ENCODE results near the gene MCF2L.

Gene MCF2L

DNA sequence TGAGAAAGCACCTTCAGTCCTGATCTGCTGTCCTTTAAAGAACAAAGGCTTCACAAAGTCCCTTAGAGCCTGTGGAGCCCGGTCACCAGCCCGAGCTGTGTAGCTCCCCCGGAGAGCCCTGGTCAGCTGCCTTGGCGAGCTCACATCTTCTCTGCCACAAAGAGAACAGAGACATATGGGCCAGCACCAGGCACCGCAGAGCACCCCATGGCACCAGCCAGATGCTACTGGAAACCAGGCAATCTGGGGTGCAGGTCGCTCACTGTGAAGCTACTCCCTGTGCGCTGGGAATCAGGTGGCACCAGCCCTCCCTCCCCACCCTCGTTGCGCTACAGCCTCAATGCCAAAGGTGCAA is 92.2 kb downstream of the MCF2L start:
- FAIRE-seq, result no peak
- DNase-seq (ENCODE audit: low spot score), result no peak

DNA sequence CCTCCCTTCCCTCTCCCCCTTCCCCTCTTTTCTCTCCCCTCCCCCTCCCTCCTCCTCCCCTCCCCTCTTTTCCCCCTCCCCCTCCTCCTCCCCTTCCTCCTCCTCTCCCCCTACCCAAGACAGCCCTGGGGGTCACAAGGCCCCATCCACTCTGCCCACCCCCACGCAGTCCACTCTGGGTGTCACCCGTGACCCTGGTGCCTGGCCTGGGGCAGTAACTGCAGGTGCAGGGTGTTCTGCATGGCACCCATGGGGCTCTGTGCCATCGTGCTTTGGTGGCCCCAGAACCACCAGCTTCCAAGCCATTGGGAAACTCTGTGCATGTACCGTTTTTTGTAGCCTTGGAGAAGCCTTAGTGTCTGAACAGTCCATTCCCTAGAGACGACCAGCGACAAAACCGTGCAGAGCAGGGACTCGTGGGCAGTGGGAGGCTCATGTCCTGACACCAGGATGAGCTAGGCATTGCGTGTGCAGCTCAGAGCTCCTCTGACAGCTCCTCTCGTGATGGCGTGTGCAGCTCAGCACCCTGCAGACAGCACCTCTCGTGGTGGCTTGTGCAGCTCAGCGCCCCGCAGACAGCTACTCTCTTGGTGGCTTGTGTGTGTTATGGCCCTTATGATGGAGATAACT is 92.9 kb downstream of the MCF2L start:
- peak; percentile 53 for FAIRE-seq
- no peak for DNase-seq (ENCODE audit: low spot score)

DNA sequence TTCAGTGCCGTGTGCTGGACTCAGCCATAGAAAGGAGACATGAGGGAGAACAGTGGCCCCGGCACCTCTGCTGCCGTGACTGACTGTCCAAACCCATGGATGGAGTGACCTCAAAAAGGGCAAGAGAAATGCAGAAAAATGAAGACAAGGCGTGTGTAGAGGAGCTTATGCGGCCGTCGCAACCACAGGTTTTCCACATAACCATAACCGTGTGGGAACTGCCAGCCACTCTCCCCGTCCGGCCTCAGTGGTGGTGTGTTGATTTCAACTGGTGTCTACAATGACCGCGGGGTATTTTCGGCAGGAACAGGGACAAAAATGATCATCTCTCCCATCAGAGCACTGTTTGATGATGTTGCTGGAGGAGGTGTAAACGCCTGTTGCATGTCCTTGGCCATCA is 93.7 kb downstream of the MCF2L start:
- DNase-seq (ENCODE audit: low spot score) (no peak), FAIRE-seq (no peak)

DNA sequence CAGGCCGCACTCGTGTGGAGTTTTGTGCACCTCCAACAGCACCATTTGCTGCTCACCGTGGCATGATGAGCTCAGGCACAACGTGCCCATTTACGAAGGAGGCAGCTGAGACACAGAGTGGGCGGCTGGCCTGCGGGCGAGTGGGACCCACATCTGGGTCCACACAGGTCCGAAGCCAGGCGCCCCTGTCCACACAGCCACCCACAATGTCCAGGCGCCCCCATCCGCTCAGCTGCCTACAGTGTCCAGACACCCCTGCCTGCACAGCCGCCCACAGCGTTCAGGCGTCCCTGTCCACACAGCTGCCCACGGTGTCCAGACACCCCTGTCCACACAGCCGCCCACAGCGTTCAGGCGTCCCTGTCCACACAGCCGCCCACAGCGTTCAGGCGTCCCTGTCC is 94.1 kb downstream of the MCF2L start:
- FAIRE-seq, result peak; percentile 58
- no peak for DNase-seq (ENCODE audit: low spot score)

DNA sequence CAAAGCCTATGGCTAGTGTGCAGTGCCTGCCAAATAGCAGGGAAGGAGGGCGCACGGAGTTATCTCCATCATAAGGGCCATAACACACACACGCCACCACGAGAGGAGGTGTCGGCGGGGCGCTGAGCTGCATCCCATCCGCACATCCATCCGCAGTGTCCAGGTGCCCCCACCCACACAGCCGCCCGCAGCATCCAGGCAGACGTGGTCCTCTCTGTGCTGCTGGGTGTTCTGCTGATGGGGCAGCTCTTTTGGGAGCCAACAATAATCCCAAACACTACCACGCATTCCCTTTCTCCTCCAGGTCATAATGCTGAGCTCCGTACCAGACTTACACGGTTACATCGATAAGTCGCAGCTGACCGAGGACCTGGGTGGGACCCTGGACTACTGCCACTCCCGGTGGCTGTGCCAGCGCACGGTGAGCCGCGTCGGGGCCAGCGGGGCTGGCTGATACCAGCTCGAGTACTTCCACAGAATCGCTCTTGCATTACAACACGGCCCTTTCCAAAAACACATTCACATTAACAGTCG is 95.1 kb downstream of the MCF2L start:
- FAIRE-seq, result peak; percentile 92

DNA sequence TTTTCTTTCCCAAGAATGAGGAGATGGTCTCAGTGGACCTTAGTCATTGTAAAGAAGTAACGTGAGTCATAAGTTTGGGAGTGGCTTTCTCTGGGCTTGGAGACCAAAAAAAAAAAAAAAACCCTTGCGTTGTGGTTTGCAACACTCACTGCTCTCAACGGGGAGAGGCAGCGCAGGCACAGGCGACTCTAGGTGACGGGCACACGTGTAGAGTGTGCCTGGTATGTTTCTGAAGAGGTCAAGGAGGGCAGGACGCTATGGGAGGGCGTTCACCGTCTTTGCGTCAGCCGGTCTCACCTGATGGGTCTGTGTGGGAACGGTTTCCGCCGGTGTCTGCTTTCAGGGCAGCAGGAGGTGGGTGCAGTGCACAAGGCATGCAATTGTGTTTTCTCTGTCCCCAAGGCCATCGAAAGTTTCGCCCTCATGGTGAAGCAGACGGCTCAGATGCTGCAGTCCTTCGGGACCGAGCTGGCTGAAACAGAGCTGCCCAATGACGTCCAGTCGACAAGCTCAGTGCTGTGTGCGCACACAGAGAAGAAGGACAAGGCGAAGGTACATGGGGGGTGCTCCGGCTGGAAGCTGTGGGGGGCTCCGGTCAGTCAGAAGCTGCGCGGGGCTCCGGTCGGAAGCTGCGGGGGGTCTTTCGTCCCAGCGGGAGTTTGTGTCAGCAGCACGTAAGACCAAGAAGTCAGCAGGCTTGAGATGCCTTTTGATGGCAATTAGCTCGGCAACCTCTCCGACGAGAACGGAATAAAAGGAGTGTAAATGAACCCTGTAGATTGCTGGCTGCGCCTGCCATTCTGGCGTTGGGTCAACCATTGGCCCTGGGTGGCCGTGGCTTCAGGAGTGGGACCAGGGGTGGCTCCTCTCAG is 95.8 kb downstream of the MCF2L start:
- DNase-seq (ENCODE audit: low spot score) (peak; percentile 92), FAIRE-seq (no peak)

More for the DNA sequence above, 95.1 kb downstream of the MCF2L start:
- no peak for DNase-seq (ENCODE audit: low spot score)

DNA sequence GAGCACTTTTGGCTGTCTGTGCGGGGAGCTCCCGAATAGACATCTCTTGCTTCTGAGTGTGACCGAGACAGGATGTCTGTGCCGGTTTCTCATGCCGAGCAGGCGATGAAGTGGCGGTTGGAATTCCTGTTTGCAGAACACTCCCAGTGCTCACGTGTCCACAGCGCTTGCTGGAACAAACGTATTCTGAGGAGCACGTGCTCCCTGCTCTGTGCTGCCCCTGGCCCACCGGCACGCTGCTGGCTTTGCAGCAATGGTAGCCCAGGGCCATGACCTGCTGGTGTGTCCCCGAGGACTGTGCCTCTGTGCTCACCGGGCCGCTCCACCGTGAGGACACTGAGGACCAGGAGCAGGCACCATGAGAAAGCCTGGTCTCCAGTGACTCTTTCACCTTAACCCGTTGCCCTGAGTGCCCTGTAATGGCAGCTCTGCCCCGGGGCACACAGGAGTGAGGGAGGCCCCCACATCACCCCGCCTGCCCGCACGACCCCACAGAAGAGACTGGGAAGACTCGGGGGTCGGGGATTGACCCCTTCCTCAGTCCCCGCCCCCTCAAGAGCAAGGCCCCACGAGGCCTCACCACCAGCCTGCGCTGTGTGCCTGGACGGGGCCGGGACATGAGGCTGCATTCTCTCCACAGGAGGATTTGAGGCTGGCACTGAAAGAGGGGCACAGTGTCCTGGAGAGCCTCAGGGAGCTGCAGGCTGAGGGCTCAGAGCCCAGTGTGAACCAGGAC is 96.6 kb downstream of the MCF2L start:
- peak; percentile 67 for FAIRE-seq
- DNase-seq (ENCODE audit: low spot score), result no peak

DNA sequence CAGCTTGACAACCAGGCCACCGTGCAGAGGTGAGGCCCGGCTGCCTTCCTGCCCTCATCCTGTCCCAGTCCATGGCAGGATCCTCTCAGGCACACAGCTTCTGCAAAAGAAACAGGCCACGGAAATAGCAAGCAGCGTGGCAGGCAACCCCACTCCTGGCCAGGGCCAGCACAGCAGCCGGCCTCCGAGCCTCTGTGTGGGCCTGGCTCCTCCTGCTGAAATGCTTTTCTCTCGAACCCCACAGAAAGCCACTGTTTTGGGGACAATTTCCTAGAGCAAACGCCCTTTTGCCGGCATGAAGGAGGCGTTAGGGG is 97.1 kb downstream of the MCF2L start:
- no peak for DNase-seq (ENCODE audit: low spot score)
- FAIRE-seq, result no peak

DNA sequence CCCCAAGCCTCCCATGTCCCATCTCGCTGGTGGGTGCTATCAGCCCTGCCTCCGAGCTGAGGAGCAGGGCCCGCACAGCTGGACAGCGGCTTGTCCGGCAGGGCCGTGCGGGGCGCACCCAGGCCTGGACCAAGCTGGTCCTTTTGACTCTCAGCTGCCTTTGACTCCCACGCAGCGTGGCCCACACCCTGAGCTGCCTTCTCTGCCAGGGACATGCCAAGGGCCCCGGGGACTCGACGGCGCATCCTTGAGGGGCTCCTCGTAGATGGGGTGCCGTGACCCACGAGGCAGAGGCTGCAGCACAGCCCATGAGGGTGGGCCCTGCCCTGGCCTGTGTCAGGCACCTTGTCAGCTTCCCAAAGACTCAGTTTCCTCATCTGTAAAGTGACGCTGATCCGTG is 97.7 kb downstream of the MCF2L start:
- DNase-seq (ENCODE audit: low spot score) (no peak), FAIRE-seq (no peak)

DNA sequence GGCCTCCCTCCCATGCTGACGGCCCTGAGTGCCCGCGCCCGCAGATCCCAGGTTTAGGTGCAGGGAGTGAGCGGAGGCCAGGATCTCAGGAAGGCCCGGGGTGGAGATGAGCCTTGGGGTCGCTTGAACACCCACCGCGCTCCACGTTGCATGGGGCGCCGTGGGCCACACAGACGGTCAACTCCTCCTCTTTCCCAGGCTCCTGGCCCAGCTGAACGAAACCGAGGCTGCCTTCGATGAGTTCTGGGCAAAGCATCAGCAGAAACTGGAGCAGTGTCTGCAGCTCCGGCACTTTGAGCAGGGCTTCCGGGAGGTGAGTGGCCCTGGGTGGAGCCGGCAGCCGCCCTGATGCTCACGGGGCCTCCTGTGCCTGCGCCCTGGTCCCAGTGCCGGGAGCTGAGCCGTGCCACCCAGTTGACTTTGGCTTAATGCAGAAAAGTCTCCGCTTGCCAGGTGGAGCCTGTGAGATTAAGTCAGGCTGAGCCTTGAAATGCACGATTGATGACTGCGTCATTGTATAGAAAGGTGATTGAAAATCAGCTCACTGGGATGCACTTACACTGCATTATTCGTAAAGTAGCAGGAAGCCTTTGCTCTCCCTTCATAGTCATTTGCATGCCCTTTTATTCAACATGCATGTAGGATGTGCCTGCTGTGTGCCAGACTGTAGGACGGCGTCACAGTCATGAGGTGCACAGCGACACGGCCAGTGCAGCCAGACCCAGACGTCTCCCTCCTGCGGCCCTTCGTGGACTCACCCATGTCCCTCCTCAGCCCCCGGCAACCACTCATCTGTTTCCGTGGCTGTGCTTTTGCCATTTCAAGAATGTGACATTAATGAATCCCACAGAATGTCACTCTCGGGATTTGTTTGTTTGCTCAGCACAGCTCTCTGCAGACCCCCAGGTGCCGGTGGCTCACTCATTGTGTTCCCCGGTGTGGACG is 101.1 kb downstream of the MCF2L start:
- FAIRE-seq, result no peak
- DNase-seq (ENCODE audit: low spot score), result no peak

DNA sequence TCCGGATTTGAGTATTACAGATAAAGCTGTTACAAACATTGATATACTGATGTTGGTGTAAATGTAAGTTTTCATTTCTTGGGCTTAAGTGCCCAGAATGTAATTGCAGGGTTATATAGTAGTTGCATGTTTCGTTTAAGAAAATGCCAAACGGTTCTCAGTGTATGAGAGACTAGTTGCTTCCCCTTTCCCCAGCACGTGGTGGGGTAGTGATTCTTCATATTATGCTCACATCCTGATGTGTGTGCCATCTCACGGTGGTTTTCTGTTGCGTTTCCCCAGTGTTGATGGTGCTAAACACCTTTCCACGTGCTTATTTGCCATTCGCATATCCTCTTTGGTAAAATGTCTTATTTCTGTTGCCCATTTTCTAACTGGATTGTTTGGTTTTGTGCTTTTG is 101.8 kb downstream of the MCF2L start:
- no peak for DNase-seq (ENCODE audit: low spot score)
- no peak for FAIRE-seq

DNA sequence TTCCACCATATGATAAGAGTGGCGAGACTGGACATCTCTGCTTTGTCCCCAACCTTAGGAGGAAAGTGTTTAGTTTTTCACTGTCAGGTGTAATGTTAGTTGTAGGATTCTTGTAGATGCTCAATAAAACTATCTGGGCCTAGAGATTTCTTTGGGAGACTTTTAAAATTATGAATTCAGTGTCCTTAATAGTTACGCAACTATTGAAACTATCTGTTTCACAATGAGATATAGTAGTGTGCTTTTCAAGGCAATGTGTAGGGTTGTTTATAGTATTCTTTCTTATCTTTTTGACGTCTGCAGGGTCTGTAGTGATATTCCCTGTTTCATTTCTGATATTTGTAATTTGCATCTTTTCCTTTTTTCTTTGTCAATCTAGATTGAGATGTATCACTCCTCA is 103.4 kb downstream of the MCF2L start:
- DNase-seq (ENCODE audit: low spot score) (no peak), FAIRE-seq (no peak)

DNA sequence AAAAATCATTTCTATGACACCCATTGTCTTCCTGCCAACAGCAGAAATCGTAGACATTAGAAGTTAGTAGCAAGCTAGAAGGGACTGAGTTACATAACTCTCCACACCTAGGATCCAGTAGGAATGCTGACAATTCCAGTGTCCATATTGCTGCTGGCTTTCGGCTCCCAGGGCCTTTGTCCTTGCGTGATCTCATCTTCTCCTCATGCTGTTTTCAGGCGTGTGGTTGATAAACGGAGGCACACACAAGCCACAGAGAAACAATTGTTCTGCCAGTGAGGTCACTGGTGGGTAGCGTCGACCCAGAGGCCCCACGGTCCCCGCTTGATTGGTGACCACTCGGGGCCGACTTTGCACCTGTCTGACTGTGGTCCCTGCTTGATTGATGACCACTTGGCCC is 104.9 kb downstream of the MCF2L start:
- no peak for DNase-seq (ENCODE audit: low spot score)
- no peak for FAIRE-seq

DNA sequence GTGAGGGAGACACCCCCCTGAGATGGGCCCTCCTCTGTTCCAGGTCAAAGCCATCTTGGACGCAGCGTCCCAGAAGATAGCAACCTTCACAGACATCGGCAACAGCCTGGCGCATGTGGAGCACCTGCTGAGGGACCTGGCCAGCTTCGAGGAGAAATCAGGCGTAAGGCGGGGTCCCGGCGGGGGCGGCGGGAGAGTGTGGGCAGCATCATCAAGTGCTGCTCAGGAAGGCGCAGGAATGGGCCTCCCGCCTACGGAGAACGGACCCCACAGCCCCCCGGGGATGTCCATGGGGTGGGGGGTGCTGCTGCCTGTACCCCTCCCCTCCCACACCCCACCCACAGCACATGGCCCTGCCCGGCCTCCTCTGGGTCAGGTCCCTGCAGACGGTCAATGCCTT is 105.4 kb downstream of the MCF2L start:
- DNase-seq (ENCODE audit: low spot score) (no peak), FAIRE-seq (no peak)

DNA sequence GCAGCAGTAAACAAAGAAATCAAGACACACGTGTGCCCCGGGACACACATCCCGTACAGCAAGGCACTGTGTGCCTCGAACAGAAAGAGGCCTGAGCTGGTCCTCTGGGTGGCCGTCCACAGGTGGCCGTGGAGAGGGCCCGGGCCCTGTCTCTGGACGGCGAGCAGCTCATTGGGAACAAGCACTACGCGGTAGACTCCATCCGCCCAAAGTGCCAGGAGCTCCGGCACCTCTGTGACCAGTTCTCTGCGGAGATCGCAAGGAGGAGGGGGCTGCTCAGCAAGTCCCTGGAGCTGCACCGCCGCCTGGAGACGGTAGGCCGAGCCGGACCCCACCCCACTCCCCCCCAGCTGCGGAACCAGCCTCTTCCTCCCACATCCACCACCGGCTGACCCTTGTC is 105.9 kb downstream of the MCF2L start:
- FAIRE-seq, result no peak
- no peak for DNase-seq (ENCODE audit: low spot score)

DNA sequence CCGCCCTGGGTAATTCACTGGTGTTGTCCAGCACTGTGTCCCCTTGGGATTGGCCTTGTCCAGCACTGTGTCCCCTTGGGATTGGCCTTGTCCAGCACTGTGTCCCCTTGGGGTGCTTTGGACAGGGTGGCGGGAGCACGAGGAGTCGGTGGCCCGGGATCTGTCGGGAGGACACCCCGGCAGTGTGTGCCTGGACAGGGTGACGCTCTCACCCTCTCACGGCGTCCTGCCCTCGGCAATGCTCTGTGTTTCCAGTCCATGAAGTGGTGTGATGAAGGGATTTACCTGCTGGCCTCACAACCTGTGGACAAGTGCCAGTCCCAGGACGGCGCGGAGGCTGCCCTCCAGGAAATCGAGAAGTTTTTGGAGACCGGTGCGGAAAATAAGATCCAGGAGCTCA is 106.7 kb downstream of the MCF2L start:
- no peak for DNase-seq (ENCODE audit: low spot score)
- FAIRE-seq, result no peak

DNA sequence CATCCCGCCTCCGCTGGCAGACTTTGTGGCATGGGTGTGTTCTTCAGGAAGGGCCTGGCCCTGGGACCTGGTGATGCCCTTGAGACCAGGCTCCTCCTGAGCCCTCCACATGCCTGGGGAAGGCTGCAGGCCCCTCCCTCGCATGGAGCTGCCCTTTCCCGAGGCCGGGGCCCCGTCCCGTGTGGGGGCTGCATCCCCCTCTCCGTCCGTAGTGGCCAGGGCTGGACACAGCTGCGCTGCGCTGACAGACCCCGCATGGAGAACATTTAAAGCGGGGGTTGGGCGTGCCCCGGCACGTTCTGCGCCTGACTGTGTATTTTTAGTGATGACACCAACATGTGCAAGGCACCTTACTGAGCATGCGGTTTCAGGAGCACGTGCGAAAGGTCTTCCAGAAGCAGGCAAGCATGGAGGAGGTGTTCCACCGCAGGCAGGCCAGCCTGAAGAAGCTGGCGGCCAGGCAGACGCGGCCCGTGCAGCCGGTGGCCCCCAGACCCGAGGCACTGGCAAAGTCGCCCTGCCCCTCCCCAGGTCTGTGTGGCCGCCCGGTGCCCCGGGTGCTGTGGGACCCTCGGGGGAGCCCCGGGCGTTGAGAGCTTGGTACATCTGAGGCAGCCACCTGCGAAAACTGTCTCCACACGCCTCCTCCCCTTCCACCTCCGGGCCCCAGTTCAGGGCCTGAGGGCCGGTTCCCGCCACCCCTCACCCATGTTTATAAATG is 107.8 kb downstream of the MCF2L start:
- DNase-seq (ENCODE audit: low spot score) (no peak), FAIRE-seq (peak; percentile 9)

DNA sequence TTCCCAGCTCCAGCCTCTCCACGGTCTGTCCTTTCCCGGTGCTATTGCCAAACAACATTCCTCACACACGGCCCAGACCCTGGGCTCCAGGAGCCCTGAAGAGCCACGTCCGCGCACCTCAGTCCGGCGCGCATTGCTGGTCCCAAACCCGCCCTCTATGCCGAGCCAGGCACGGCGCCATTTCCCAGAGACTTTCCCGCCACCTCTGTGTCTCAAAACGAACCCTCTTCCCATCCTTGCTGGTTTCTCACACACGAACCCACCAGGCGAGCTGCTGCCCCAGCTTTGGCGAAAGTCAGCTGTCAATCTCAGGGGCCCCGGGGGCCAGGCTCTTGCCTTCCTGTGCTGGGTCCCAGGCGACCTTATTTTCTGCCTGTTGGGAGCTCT is 108.5 kb downstream of the MCF2L start:
- FAIRE-seq, result no peak
- no peak for DNase-seq (ENCODE audit: low spot score)

DNA sequence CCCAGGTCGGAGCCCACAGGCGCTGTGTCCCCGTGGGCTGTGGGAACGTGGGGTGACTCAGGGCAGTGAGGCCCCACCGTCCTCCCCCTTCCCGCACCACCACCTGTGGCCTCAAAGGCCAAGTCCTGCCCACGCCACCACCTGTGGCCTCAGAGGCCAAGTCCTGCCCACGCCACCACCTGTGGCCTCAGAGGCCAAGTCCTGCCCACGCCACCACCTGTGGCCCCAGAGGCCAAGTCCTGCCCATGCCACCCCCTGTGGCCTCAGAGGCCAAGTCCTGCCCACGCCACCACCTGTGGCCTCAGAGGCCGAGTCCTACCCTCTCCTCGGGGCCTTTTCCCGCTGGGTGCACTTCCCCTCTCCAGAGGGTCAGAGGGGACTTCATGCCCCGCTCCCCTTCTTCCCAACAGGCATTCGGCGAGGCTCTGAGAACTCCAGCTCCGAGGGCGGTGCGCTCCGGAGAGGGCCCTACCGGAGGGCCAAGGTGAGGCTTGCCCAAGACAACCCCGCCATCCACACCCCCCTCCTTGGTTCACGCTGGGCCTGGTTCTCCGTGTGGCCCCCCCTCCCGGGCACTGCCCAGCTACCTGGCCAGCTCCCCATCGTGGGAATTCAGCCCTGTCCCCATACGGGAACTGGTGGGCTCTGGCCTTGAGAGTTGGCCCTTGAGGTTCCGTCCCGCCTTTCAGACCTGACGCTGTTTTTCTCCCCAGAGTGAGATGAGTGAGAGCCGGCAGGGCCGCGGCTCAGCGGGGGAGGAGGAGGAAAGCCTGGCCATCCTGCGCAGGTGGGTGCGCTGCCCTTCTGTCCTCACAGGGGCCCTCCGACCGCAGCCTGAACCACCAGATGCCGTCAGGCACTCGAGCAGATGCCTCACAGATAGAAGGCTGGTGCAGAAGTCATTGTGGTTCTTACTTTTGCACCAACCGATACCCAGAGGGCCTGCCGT is 109.2 kb downstream of the MCF2L start:
- DNase-seq (ENCODE audit: low spot score), result no peak
- no peak for FAIRE-seq

Data from urothelium cell line (cell line).